HT-29 (cell line): ENCODE results near the gene LMNTD2. TPM values are rescaled to one million over a fixed set of nuclear protein-coding genes. Genes with fewer than 3 reads are reported as not detected.
"Not testable (repeated sequence)": the region's sequence is repeated elsewhere in the genome, so short reads cannot be mapped to it uniquely, and the experiment has no call there.

Experiments
- DNase-seq: peaks from one replicate; pipeline ENCODE4 v3.0.0-alpha.2; 2015; ENCODE audit warnings: low spot score
- total RNA-seq: library from RNA; depleted of rRNA; stranded (reverse); fragments of >200 nt; shearing (Covaris generic); gene quantifications from 2 replicates; pipeline ENCODE4 v1.2.3, GENCODE V29; 2014

LMNTD2 gene
- total RNA-seq, 1 experiment from 2014 or later: 6.9 TPM

GRCh38 chr11:534396-535209 lies 25.9 kb downstream of the LMNTD2 start:
- peak; percentile 80 for DNase-seq

DNA sequence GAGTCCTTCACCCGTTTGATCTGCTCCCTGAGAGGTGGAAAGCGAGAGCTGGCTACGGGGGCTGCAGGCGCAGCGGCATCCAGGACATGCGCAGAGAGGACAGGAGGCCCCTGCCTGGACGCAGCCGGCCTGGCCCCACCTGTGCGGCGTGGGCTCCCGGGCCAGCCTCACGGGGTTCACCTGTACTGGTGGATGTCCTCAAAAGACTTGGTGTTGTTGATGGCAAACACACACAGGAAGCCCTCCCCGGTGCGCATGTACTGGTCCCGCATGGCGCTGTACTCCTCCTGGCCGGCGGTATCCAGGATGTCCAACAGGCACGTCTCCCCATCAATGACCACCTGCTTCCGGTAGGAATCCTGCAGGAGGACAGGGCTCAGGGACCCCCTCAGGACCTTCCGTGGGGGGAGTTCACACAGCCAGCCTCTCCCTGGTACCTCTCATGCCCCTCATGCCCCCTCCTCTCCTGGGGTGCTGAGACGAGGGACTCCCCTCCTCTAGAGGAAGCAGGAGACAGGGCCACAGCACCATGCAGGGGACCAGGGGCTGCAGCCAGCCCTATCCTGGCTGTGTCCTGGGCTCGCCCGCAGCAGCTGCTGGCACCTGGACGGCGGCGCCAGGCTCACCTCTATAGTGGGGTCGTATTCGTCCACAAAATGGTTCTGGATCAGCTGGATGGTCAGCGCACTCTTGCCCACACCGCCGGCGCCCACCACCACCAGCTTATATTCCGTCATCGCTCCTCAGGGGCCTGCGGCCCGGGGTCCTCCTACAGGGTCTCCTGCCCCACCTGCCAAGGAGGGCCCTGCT lies 26.7 kb downstream of the LMNTD2 start:
- no peak for DNase-seq

GRCh38 chr11:532986-533585 lies 27.5 kb downstream of the LMNTD2 start:
- DNase-seq: no peak

DNA sequence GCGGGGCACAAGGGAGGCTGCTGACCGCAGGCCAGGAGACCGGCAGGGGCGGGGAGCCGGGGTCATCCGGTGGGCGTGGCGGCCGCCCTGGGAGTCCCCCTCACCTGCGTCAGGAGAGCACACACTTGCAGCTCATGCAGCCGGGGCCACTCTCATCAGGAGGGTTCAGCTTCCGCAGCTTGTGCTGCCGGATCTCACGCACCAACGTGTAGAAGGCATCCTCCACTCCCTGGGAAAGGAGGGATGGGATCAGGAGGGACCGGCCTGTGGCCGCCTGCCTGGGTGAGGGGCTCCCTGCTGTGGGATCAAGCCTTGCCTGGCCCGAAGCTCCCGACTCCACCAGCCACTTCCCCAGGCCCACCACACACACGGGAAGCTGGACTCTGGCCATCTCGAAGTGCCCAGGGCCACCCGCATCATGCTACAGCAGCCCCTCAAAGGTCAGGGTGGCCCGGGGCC lies 28.0 kb downstream of the LMNTD2 start:
- peak; percentile 64 for DNase-seq

DNA sequence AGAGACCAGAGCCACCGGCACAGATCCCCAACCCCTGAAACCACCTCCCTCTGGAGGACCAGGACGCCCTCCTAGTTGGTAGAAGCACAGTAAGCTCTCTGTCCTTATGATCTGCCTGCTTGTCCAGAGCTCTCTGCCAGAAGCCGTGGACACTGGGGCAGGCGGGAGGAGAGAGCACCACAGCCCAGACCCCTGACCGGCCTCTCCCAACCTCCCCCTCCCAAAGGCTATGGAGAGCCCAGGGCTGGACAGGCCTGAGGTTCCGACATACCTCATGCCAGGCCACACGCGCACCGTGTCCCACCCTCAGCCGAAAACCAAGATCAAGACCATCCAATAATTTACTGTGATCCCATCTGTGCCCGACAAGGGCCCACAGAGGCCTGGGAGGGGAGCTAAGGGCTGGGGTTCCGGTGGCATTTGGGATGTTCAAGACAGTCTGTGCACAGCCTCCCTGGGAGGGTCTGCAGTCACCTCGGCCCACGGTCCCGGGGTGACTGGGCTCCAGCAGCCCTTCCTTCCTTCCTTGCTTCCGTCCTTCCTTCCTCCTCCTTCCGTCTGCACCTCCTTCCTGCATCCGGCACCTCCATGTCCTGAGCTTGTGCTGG lies 28.5 kb downstream of the LMNTD2 start:
- DNase-seq: no peak

GRCh38 chr11:530960-531831 lies 29.3 kb downstream of the LMNTD2 start:
- DNase-seq: no peak

GRCh38 chr11:529728-530411 lies 30.7 kb downstream of the LMNTD2 start:
- no peak for DNase-seq

DNA sequence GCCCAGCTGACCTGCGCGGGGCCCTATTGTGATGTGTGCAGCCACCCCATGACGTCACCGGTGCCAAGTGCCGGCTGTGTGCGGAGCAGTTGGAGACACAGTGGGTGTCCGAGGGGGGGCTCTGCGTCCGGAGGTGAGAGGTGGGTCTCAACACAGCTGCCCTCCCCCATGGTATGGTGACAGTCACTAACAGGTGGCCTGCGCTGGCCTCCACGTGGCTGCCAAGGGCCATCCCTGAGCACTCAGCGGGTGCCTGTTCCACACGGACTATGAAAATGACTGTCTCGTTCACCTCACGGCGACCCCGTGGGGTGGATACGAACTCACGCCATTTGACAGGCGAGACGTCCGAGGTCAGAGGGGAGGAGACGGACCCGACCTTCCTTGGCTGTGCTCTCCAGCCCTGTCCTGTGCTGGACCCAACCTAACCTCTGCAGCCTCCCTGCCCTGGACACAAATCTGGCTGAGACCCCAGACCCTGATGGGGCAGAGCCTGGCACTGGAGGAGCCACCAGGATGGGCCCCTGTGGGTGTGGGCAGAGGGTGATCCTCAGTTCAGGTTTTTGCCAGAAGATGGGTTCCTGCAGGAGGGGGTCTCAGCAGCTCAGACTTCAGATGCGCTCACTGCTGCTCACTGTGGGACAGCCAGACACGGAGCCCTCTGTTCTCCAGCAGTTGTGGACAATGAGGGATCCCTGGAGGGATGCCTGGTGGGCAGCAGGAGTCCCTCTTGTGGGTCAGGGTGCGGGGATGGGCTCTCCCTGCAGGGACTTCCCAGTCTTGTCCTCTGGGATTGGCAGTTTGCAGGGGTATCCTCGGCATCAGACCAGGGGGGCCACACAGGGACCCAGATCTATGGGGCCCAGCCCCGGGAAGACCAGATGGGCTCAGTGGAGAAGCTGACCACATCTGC lies 31.5 kb downstream of the LMNTD2 start:
- DNase-seq: no peak

GRCh38 chr11:528166-528814 lies 32.2 kb downstream of the LMNTD2 start:
- no peak for DNase-seq

- no peak for DNase-seq
Observed at GRCh38 chr11:526192-526591, 34.3 kb downstream of the LMNTD2 start.

DNA sequence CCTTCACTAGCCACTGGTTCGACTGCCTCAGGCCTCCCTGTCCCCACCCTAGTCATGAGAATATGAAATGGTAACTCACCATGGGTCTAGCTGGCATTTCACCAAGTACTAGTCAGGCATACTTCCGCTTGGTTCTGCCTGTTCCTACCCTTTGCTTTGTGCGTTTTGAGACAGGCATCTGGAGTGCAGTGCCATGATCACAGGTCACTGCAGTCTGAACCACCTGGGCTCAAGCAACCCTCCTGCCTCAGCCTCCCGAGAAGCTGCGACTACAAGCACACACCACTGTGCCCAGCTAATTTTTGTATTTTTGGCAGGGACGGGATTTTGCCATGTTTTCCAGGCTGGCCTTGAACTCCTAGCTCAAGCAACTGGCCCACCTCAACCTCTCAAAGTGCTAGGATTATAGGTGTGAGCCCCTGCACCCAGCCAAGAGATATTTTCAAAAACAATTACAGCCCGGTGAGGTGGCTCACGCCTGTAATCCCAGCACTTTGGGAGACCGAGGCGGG lies 39.3 kb downstream of the LMNTD2 start:
- DNase-seq: no peak

GRCh38 chr11:520428-521176 lies 39.9 kb downstream of the LMNTD2 start:
- no peak for DNase-seq

- DNase-seq: peak; percentile 100
Observed at GRCh38 chr11:518463-519202, 41.9 kb downstream of the LMNTD2 start.

DNA sequence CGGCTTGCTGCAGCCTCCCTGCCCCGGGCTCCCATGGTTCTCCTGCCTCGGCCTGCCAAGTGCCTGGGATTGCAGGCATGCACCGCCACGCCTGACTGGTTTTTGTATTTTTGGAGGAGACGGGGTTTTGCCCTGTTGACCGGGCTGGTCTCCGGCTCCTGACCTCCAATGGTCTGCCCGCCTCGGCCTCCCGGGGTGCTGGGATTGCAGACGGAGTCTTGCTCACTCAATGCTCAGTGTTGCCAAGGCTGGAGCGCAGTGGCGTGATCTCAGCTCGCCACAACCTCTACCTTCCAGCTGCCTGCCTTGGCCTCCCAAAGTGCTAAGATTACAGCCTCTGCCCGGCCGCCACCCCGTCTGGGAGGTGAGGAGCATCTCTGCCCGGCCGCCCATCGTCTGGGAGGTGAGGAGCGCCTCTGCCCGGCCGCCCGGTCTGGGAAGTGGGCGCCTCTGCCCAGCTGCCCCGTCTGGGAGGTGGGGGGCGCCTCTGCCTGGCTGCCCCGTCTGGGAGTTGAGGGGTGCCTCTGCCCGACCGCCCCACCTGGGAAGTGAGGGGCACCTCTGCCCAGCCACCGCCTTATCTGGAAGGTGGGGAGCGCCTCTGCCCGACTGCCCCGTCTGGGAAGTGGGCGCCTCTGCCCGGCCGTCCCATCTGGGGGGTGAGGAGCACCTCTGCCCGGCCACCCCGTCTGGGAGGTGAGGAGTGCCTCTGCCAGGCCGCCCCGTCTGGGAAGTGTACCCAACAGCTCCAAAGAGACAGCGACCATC lies 43.4 kb downstream of the LMNTD2 start:
- not testable (repeated sequence) for DNase-seq

DNA sequence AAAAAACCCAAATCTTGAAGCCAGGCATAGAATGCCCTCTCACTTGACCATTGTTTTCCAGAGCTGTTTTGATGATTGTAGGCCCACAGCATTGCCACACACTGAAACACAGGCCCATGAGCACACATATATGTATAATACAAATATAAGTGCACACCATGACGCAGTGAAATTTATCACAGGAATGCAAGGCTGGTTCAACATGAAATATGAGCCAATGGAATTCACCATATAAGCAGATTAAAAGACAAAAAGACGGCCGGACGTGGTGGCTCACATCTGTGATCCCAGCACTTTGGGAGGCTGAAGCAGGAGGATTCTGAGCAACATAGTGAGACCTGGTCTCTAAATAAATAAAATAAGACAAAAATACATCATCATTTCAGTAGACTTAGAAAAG lies 44.1 kb downstream of the LMNTD2 start:
- DNase-seq: no peak

DNA sequence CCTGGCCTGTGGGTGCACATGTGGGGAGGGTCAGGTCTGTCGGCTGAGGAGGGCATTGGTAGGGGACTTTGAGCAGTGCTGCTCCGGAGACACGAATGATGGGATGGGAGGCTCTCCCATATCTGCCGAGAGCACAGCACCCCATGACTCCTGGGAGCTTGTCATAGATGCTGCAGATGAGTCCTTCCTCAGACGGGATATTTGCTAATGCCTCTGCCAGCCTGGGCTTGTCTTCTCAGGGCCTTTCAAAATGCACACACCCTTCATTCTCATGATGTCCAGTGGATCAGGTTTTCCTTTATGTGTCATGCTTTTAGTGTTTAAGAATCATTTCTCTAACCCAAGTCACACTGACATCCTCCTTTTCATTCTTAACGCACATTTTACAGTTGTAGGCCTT lies 45.4 kb downstream of the LMNTD2 start:
- DNase-seq: no peak
